ENCODE results near the gene PFKFB3.
A peak's percentile ranks its signal among the peaks of the same experiment; 100 is the strongest.
"Not testable (repeated sequence)": the region's sequence is repeated elsewhere in the genome, so short reads cannot be mapped to it uniquely, and the experiment has no call there.

PFKFB3 gene

DNA sequence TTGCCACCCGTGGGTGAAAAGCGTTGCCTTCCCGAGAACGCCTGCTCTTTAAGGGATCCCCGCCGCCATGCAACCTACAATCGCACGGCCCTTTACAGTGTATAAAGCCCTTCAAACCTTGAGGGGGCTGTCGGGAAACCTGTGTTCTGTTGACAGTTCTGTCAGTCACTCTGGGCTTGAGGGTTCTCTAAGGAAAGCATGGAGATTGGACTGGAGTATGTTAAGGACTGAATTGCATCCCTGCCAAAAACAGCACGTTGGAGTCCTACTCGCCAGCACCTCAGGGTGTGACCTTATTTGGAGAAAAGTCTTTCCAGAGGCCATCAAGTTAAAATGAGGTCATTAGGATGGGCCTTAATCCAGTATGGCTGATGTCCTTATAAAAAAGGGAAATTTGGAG, 70.6 kb downstream of the PFKFB3 start:
- Mint-ChIP-seq H3K4me1 (ENCODE audit: low read depth in 2 of 2) (peaks cover 38% of the 10 kb centered on the region in 2 donors), H3K4me3 (no peak overlapping the region), H3K9me3 (peaks cover 0 to 3% of the 10 kb centered on the region in 2 donors), H3K36me3 (ENCODE audit: insufficient read depth) (peaks cover 16% of the 10 kb centered on the region), H3K27me3 (no peaks in the 10 kb centered on the region), H3K27ac (peak overlapping the region; percentile 95 to 96)
- no peak for DNase-seq
- ATAC-seq (replicated peaks): no peak

- Mint-ChIP-seq H3K27me3 (no peaks in the 10 kb centered on the region), H3K4me3 (no peak overlapping the region), H3K36me3 (ENCODE audit: insufficient read depth) (peaks cover 16% of the 10 kb centered on the region), H3K4me1 (ENCODE audit: low read depth in 2 of 2) (peaks cover 36 to 37% of the 10 kb centered on the region in 2 donors), H3K9me3 (peaks cover 0 to 3% of the 10 kb centered on the region in 2 donors), H3K27ac (peak overlapping the region in 1 of 2 donors; percentile 95)
- no peak for DNase-seq
- ATAC-seq (replicated peaks): no peak
These were observed 71.3 kb downstream of the PFKFB3 start for GRCh38 chr10:6274040-6274439.

GRCh38 chr10:6274484-6274883, 71.8 kb downstream of the PFKFB3 start:
- peak overlapping the region in 1 of 2 donors; percentile 95 for H3K27ac Mint-ChIP-seq
- peaks cover 0 to 1% of the 10 kb centered on the region in 2 donors for H3K9me3 Mint-ChIP-seq
- ATAC-seq (replicated peaks): no peak
- H3K4me1 Mint-ChIP-seq (ENCODE audit: low read depth in 2 of 2): peaks cover 31 to 33% of the 10 kb centered on the region in 2 donors
- peak overlapping the region in 1 of 2 donors; percentile 82 for H3K4me3 Mint-ChIP-seq
- H3K36me3 Mint-ChIP-seq (ENCODE audit: insufficient read depth): peaks cover 17% of the 10 kb centered on the region
- no peaks in the 10 kb centered on the region for H3K27me3 Mint-ChIP-seq
- no peak for DNase-seq

GRCh38 chr10:6275022-6275997, 72.6 kb downstream of the PFKFB3 start:
- DNase-seq: peak; percentile 80 to 88 (median 86)
- ATAC-seq (replicated peaks): peak; percentile 85
- Mint-ChIP-seq H3K27me3 (no peaks in the 10 kb centered on the region), H3K36me3 (ENCODE audit: insufficient read depth) (peaks cover 15% of the 10 kb centered on the region), H3K4me3 (peak overlapping the region; percentile 82 to 83), H3K27ac (peak overlapping the region; percentile 95 to 98), H3K4me1 (ENCODE audit: low read depth in 2 of 2) (peaks cover 24 to 29% of the 10 kb centered on the region in 2 donors), H3K9me3 (peaks cover 0 to 1% of the 10 kb centered on the region in 2 donors)

GRCh38 chr10:6276356-6276755, 73.6 kb downstream of the PFKFB3 start:
- peaks cover 0 to 1% of the 10 kb centered on the region in 2 donors for H3K9me3 Mint-ChIP-seq
- no peak overlapping the region for H3K4me3 Mint-ChIP-seq
- peaks cover 14% of the 10 kb centered on the region for H3K36me3 Mint-ChIP-seq (ENCODE audit: insufficient read depth)
- no peaks in the 10 kb centered on the region for H3K27me3 Mint-ChIP-seq
- DNase-seq (no peak), ATAC-seq (replicated peaks) (no peak)
- H3K4me1 Mint-ChIP-seq (ENCODE audit: low read depth in 2 of 2): peaks cover 16 to 22% of the 10 kb centered on the region in 2 donors
- H3K27ac Mint-ChIP-seq: peak overlapping the region in 1 of 2 donors; percentile 98

GRCh38 chr10:6278519-6279120, 75.9 kb downstream of the PFKFB3 start:
- no peak overlapping the region for H3K27ac Mint-ChIP-seq
- ATAC-seq (replicated peaks): no peak
- H3K36me3 Mint-ChIP-seq (ENCODE audit: insufficient read depth): peaks cover 12% of the 10 kb centered on the region
- H3K9me3 Mint-ChIP-seq: peaks cover 0 to 1% of the 10 kb centered on the region in 2 donors
- H3K4me1 Mint-ChIP-seq (ENCODE audit: low read depth in 2 of 2): peaks cover 15 to 16% of the 10 kb centered on the region in 2 donors
- H3K27me3 Mint-ChIP-seq: no peaks in the 10 kb centered on the region
- H3K4me3 Mint-ChIP-seq: no peak overlapping the region
- no peak for DNase-seq

DNA sequence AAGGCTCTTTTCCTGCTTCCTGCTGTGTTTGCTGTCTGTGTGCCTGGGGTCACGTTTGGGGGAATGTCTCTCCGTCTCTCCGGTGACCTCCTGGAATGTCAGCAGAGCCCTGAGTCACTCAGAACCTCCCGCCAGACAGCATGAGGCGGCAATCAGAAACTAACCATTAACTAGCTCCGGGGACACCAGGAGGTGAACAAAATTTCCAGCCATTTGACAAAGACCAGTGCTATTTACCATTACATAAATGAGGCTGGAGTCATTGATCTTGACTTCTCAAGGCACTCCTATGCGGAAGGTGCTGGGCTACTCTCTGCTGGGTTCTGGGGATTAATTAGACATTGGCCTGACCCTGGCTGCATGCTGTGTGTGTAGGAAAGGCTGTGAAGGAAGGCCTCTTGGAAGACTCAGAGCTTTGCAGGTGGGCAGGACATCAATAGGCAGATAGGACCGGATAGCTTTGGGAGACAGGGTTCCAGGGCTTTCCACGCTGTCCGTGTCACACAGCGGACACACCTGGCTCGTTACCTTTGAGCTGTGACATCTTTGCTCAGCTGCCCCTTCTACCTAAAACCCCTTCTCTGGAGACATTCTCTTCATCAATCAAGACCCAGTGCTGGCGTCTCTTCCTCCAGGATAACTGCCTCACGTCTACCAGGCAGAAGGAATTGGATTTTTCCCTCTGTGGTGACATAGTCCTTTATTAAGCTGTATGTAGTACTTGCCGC, 77.0 kb downstream of the PFKFB3 start:
- H3K27me3 Mint-ChIP-seq: no peaks in the 10 kb centered on the region
- H3K4me3 Mint-ChIP-seq: no peak overlapping the region
- no peak for DNase-seq
- no peak overlapping the region for H3K27ac Mint-ChIP-seq
- no peak for ATAC-seq (replicated peaks)
- H3K36me3 Mint-ChIP-seq (ENCODE audit: insufficient read depth): peaks cover 12% of the 10 kb centered on the region
- peaks cover 0 to 1% of the 10 kb centered on the region in 2 donors for H3K9me3 Mint-ChIP-seq
- H3K4me1 Mint-ChIP-seq (ENCODE audit: low read depth in 2 of 2): peaks cover 13 to 16% of the 10 kb centered on the region in 2 donors

GRCh38 chr10:6280291-6280690, 77.6 kb downstream of the PFKFB3 start:
- H3K36me3 Mint-ChIP-seq (ENCODE audit: insufficient read depth): peaks cover 9% of the 10 kb centered on the region
- H3K4me1 Mint-ChIP-seq (ENCODE audit: low read depth in 2 of 2): peaks cover 8 to 11% of the 10 kb centered on the region in 2 donors
- H3K9me3 Mint-ChIP-seq: no peaks in the 10 kb centered on the region
- no peak for DNase-seq
- no peak for ATAC-seq (replicated peaks)
- H3K27ac Mint-ChIP-seq: no peak overlapping the region
- H3K27me3 Mint-ChIP-seq: no peaks in the 10 kb centered on the region
- no peak overlapping the region for H3K4me3 Mint-ChIP-seq

DNA sequence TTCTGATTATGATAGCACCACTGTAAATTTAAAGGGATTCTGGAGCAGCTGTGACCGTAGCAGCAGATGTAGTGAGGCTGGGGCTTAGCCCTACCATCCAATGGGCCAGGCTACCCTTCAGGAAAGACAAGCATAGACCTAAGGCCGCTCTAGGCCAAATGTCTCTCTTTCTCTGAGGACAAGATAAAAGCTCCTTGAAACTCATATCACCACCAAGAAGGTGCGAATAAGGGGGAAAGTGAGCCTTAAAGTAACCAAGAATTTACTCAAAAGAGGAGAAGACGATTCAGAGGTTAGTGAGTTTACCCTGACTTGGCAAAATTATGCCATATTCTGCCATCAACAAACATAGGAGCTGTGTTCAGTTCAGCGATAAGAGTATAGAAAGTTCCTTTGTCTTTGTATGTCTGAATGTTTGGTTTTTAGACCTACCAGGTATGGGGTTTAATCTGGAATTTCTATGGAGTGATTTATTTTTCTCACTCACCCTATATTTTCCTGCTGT, 79.8 kb downstream of the PFKFB3 start:
- ATAC-seq (replicated peaks): no peak
- H3K4me3 Mint-ChIP-seq: no peak overlapping the region
- H3K36me3 Mint-ChIP-seq (ENCODE audit: insufficient read depth): peaks cover 2% of the 10 kb centered on the region
- H3K27me3 Mint-ChIP-seq: no peaks in the 10 kb centered on the region
- H3K27ac Mint-ChIP-seq: no peak overlapping the region
- no peak for DNase-seq
- H3K4me1 Mint-ChIP-seq (ENCODE audit: low read depth in 2 of 2): peaks cover 3 to 7% of the 10 kb centered on the region in 2 donors
- no peaks in the 10 kb centered on the region for H3K9me3 Mint-ChIP-seq

DNA sequence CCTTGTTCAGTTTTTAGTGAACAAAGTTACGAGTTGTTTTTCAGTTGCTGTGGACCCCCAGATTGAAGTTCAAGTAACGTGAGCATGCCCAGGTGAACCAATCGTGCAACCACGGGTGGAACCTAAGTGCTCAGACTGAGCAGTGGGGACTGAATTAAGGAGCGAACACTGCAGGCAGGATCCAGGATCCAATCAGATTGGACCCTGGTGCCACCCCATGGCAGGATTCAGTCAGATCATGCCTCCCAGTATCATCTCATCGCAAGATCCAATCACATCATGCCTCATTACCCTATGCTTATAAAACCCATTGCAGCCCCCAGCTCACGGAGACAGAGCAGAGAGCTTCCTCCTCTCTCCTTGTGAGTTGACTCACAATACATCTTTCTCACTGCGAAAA, 80.9 kb downstream of the PFKFB3 start:
- H3K27ac Mint-ChIP-seq: no peak overlapping the region
- no peak for ATAC-seq (replicated peaks)
- DNase-seq: no peak

GRCh38 chr10:6290621-6291020, 87.9 kb downstream of the PFKFB3 start:
- H3K36me3 Mint-ChIP-seq (ENCODE audit: insufficient read depth); H3K27me3 Mint-ChIP-seq; H3K9me3 Mint-ChIP-seq; H3K27ac Mint-ChIP-seq; DNase-seq; ATAC-seq (replicated peaks); H3K4me3 Mint-ChIP-seq: not testable (repeated sequence)
- H3K4me1 Mint-ChIP-seq (ENCODE audit: low read depth in 2 of 2): peaks cover 0 to 12% of the 10 kb centered on the region in 2 donors

More for the DNA sequence above, 80.9 kb downstream of the PFKFB3 start:
- H3K4me1 Mint-ChIP-seq (ENCODE audit: low read depth in 2 of 2): peaks cover 3 to 7% of the 10 kb centered on the region in 2 donors
- H3K4me3 Mint-ChIP-seq: no peak overlapping the region
- H3K27me3 Mint-ChIP-seq: no peaks in the 10 kb centered on the region
- H3K9me3 Mint-ChIP-seq: no peaks in the 10 kb centered on the region
- H3K36me3 Mint-ChIP-seq (ENCODE audit: insufficient read depth): peaks cover 2% of the 10 kb centered on the region

GRCh38 chr10:6292741-6293151, 90.0 kb downstream of the PFKFB3 start:
- H3K9me3 Mint-ChIP-seq: no peaks in the 10 kb centered on the region
- H3K27ac Mint-ChIP-seq: peak overlapping the region; percentile 38 to 90
- peaks cover 0 to 12% of the 10 kb centered on the region in 2 donors for H3K4me1 Mint-ChIP-seq (ENCODE audit: low read depth in 2 of 2)
- no peaks in the 10 kb centered on the region for H3K27me3 Mint-ChIP-seq
- peak overlapping the region in 1 of 2 donors; percentile 37 for H3K4me3 Mint-ChIP-seq
- DNase-seq (no peak), ATAC-seq (replicated peaks) (no peak)
- peaks cover 3% of the 10 kb centered on the region for H3K36me3 Mint-ChIP-seq (ENCODE audit: insufficient read depth)

GRCh38 chr10:6296425-6296824, 93.7 kb downstream of the PFKFB3 start:
- H3K4me3 Mint-ChIP-seq; H3K36me3 Mint-ChIP-seq (ENCODE audit: insufficient read depth); H3K27me3 Mint-ChIP-seq; H3K27ac Mint-ChIP-seq; H3K9me3 Mint-ChIP-seq; ATAC-seq (replicated peaks); DNase-seq: not testable (repeated sequence)
- peaks cover 15 to 23% of the 10 kb centered on the region in 2 donors for H3K4me1 Mint-ChIP-seq (ENCODE audit: low read depth in 2 of 2)
